ENCODE results near the gene TET2. TPM values are rescaled to one million over a fixed set of nuclear protein-coding genes. Genes with fewer than 3 reads are reported as not detected.
A peak's percentile ranks its signal among the peaks of the same experiment; 100 is the strongest.

Gene TET2
- polyA plus RNA-seq, 1 donor from 2014 or later = 32.8 TPM

DNA sequence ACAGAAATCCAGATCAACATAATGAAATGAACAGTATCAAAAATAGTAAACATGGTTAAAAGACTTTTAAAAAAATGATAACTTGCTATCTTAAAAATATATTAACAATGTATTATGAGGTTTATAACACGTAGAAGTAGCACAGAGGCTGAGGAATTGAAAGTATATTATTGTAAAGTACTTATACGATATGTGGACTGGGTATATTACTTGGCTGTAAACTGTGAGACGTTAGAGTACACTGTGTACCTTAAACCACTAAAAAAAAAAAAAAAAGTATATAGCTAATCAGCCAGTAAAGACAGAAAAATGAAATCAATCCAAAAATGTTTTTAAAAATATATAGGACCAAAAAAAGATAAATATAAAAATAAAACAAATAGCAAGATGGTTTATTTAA is 120.6 kb downstream of the TET2 start:
- Mint-ChIP-seq H3K9me3 (peaks cover 0 to 5% (median 0%) of the 10 kb centered on the region in 3 donors), H3K27me3 (no peaks in the 10 kb centered on the region), H3K27ac (peak overlapping the region in 1 of 3 donors; percentile 80), H3K4me3 (no peak overlapping the region), H3K36me3 (peaks cover 27% of the 10 kb centered on the region), H3K4me1 (peaks cover 8 to 13% (median 12%) of the 10 kb centered on the region in 3 donors)

- H3K36me3 Mint-ChIP-seq = peaks cover 31% of the 10 kb centered on the region
- peak overlapping the region in 1 of 3 donors; percentile 9 for H3K27ac Mint-ChIP-seq
- H3K4me3 Mint-ChIP-seq = no peak overlapping the region
- peaks cover 0 to 5% (median 3%) of the 10 kb centered on the region in 3 donors for H3K9me3 Mint-ChIP-seq
- peaks cover 0 to 8% (median 4%) of the 10 kb centered on the region in 3 donors for H3K4me1 Mint-ChIP-seq
- H3K27me3 Mint-ChIP-seq = no peaks in the 10 kb centered on the region
These were observed 125.3 kb downstream of the TET2 start for GRCh38 chr4:105272002-105272401.

- H3K4me1 Mint-ChIP-seq = peaks cover 0 to 8% (median 4%) of the 10 kb centered on the region in 3 donors
- H3K9me3 Mint-ChIP-seq = peaks cover 0 to 5% (median 3%) of the 10 kb centered on the region in 3 donors
- H3K27ac Mint-ChIP-seq = peak overlapping the region in 1 of 3 donors; percentile 55
- no peak overlapping the region for H3K4me3 Mint-ChIP-seq
- peaks cover 30% of the 10 kb centered on the region for H3K36me3 Mint-ChIP-seq
- H3K27me3 Mint-ChIP-seq = no peaks in the 10 kb centered on the region
These were observed 126.6 kb downstream of the TET2 start for GRCh38 chr4:105273230-105273629.

GRCh38 chr4:105274090-105274489 is 127.4 kb downstream of the TET2 start:
- Mint-ChIP-seq H3K9me3 (peaks cover 0 to 5% (median 3%) of the 10 kb centered on the region in 3 donors), H3K27ac (peak overlapping the region in 2 of 3 donors; percentile 21 to 54), H3K4me3 (no peak overlapping the region), H3K27me3 (no peaks in the 10 kb centered on the region), H3K4me1 (peaks cover under 1 to 10% (median 4%) of the 10 kb centered on the region in 3 donors), H3K36me3 (peaks cover 28% of the 10 kb centered on the region)

DNA sequence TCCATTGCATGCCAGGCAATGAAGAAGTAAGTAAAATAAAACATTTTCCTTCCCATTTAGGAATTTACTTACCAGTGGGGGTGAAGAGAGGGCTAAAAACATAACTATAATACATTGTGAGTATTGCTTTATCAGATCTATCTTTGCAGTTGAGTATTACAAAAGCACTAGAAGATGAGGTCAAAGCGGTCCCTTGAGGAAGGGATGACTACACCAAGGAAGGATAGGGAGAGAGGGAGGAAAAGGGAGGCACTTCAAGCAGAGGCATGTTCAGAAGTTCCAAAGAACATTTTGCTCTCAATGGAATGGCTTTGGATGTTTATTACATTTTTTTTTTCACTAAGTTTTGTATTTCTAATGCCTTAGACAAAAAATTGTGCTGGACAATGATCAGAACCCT is 127.8 kb downstream of the TET2 start:
- no peaks in the 10 kb centered on the region for H3K27me3 Mint-ChIP-seq
- peaks cover 2 to 10% (median 4%) of the 10 kb centered on the region in 3 donors for H3K4me1 Mint-ChIP-seq
- H3K27ac Mint-ChIP-seq = no peak overlapping the region
- no peak overlapping the region for H3K4me3 Mint-ChIP-seq
- peaks cover 0 to 5% (median 2%) of the 10 kb centered on the region in 3 donors for H3K9me3 Mint-ChIP-seq
- H3K36me3 Mint-ChIP-seq = peaks cover 26% of the 10 kb centered on the region

DNA sequence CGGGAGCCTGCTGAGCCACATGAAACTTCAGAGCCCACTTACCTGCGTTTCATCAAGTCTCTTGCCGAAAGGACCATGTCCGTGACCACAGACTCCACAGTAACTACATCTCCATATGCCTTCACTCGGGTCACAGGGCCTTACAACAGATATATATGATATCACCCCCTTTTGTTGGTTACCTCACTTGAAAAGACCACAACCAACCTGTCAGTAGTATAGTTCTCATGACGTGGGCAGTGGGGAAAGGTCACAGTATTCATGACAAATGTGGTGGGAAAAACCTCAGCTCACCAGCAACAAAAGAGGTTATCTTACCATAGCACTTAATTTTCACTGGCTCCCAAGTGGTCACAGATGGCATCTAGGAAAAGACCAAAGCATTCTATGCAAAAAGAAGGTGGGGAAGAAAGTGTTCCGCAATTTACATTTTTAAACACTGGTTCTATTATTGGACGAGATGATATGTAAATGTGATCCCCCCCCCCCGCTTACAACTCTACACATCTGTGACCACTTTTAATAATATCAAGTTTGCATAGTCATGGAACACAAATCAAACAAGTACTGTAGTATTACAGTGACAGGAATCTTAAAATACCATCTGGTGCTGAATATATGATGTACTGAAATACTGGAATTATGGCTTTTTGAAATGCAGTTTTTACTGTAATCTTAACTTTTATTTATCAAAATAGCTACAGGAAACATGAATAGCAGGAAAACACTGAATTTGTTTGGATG is 129.9 kb downstream of the TET2 start:
- H3K9me3 Mint-ChIP-seq = peaks cover 0 to 5% (median 0%) of the 10 kb centered on the region in 3 donors
- H3K27me3 Mint-ChIP-seq = no peaks in the 10 kb centered on the region
- H3K27ac Mint-ChIP-seq = peak overlapping the region in 1 of 3 donors; percentile 18
- H3K36me3 Mint-ChIP-seq = peaks cover 21% of the 10 kb centered on the region
- peaks cover 2 to 12% (median 4%) of the 10 kb centered on the region in 3 donors for H3K4me1 Mint-ChIP-seq
- no peak overlapping the region for H3K4me3 Mint-ChIP-seq

DNA sequence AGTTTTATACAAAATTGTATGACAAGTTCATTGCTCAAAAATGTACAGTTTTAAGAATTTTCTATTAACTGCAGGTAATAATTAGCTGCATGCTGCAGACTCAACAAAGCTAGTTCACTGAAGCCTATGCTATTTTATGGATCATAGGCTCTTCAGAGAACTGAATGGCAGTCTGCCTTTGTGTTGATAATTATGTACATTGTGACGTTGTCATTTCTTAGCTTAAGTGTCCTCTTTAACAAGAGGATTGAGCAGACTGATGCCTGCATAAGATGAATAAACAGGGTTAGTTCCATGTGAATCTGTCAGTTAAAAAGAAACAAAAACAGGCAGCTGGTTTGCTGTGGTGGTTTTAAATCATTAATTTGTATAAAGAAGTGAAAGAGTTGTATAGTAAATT is 131.0 kb downstream of the TET2 start:
- peaks cover 2 to 12% (median 4%) of the 10 kb centered on the region in 3 donors for H3K4me1 Mint-ChIP-seq
- no peak overlapping the region for H3K27ac Mint-ChIP-seq
- peaks cover 0 to 5% (median 0%) of the 10 kb centered on the region in 3 donors for H3K9me3 Mint-ChIP-seq
- H3K4me3 Mint-ChIP-seq = no peak overlapping the region
- H3K27me3 Mint-ChIP-seq = no peaks in the 10 kb centered on the region
- H3K36me3 Mint-ChIP-seq = peaks cover 19% of the 10 kb centered on the region

DNA sequence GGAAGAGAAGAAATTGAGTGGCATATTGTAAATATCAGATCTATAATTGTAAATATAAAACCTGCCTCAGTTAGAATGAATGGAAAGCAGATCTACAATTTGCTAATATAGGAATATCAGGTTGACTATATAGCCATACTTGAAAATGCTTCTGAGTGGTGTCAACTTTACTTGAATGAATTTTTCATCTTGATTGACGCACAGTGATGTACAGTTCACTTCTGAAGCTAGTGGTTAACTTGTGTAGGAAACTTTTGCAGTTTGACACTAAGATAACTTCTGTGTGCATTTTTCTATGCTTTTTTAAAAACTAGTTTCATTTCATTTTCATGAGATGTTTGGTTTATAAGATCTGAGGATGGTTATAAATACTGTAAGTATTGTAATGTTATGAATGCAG is 132.6 kb downstream of the TET2 start:
- Mint-ChIP-seq H3K36me3 (peaks cover 19% of the 10 kb centered on the region), H3K27me3 (no peaks in the 10 kb centered on the region), H3K27ac (peak overlapping the region in 2 of 3 donors; percentile 22 to 81), H3K4me1 (peaks cover 2 to 12% (median 4%) of the 10 kb centered on the region in 3 donors), H3K9me3 (peaks cover 0 to 5% (median 1%) of the 10 kb centered on the region in 3 donors), H3K4me3 (no peak overlapping the region)

- peaks cover 0 to 2% (median 0%) of the 10 kb centered on the region in 3 donors for H3K9me3 Mint-ChIP-seq
- H3K27me3 Mint-ChIP-seq = no peaks in the 10 kb centered on the region
- peaks cover 2 to 12% (median 4%) of the 10 kb centered on the region in 3 donors for H3K4me1 Mint-ChIP-seq
- H3K4me3 Mint-ChIP-seq = no peak overlapping the region
- peak overlapping the region in 1 of 3 donors; percentile 39 for H3K27ac Mint-ChIP-seq
- peaks cover 12% of the 10 kb centered on the region for H3K36me3 Mint-ChIP-seq
These were observed 133.9 kb downstream of the TET2 start for GRCh38 chr4:105280338-105281123.

DNA sequence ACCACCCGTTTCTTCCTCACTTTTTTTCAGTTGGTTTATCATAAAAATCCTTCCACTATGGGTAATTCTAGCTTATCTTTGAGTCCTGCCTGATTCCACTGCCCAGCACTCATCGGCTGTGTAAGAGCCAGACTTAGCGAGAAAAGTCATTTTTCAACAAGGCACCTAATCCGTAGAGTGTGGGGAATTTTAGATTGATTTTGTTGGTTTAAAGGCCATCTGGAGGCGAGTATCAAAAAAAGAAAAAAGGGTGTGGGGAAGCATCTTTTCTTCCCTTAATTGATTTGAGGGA is 134.4 kb downstream of the TET2 start:
- Mint-ChIP-seq H3K36me3 (peaks cover 8% of the 10 kb centered on the region), H3K27me3 (no peaks in the 10 kb centered on the region), H3K27ac (no peak overlapping the region), H3K4me3 (no peak overlapping the region), H3K4me1 (peaks cover 2 to 11% (median 4%) of the 10 kb centered on the region in 3 donors), H3K9me3 (peaks cover 0 to 2% (median 0%) of the 10 kb centered on the region in 3 donors)

DNA sequence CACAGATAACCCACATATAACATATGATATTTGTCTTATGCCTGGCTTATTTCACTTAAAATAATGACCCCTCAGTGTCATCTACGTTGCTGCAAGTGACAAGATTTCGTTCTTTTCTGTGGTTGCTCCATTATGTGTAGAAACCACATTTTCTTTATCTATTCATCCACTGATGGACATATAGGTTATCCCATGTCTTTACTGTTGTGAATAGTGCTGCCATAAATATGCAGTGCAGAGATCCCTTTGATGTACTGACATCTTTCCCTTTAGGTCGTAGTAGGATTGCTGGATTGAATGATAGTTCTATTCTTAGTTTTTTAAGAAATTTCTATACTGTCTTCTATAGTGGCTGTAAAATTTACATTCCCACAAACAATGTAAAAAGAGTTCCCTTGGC is 135.8 kb downstream of the TET2 start:
- H3K27ac Mint-ChIP-seq = no peak overlapping the region
- H3K36me3 Mint-ChIP-seq = peaks cover 3% of the 10 kb centered on the region
- peaks cover 0 to 4% (median 2%) of the 10 kb centered on the region in 3 donors for H3K4me1 Mint-ChIP-seq
- peaks cover 0 to 4% (median 2%) of the 10 kb centered on the region in 3 donors for H3K9me3 Mint-ChIP-seq
- H3K27me3 Mint-ChIP-seq = no peaks in the 10 kb centered on the region
- no peak overlapping the region for H3K4me3 Mint-ChIP-seq

- Mint-ChIP-seq H3K4me3 (no peak overlapping the region), H3K27me3 (no peaks in the 10 kb centered on the region), H3K27ac (no peak overlapping the region), H3K9me3 (peaks cover 0 to 10% (median 6%) of the 10 kb centered on the region in 3 donors), H3K4me1 (peaks cover 0 to 4% (median 2%) of the 10 kb centered on the region in 3 donors), H3K36me3 (peaks cover 3% of the 10 kb centered on the region)
These were observed 136.8 kb downstream of the TET2 start for GRCh38 chr4:105283501-105283900.

DNA sequence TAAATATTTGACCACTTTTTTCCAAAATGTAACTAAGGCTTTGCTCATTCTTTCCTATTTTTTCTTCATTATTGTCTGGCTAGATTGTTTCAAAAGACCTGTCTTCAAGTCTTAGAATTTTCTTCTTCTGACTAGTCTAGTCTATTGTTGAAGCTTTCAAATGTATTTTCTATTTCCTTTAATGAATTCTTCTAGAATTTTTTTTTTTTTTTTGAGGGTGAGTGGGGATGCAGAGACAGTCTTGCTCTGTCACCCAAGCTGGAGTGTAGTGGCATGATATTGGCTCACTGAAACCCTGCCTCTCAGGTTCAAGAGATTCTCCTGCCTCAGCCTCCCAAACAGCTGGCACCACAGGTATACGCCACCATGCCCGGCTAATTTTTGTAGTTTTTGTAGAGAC is 141.4 kb downstream of the TET2 start:
- Mint-ChIP-seq H3K4me3 (no peak overlapping the region), H3K27ac (no peak overlapping the region), H3K9me3 (peaks cover 0 to 16% (median 14%) of the 10 kb centered on the region in 3 donors), H3K27me3 (no peaks in the 10 kb centered on the region), H3K36me3 (peaks cover 5% of the 10 kb centered on the region), H3K4me1 (peaks cover 0 to 2% (median 0%) of the 10 kb centered on the region in 3 donors)

DNA sequence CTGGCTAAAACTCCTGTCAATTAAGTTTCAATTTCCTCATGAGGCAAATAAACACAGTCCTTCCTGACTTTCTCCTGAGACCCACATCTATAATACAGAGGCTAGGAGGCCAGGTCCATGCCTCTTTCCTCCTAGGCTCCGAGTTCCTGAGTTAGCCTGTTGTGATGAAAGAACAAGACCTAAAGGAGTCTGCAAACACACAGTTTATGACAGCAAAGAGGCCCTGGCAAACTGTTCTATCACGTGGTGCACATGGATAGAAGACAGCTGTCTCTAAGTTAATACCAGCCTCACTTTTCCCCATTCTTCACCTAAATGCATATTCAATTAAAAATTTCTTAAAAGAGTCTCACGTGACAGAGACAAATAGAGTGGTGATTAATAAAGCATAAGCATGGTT is 145.2 kb downstream of the TET2 start:
- Mint-ChIP-seq H3K27ac (no peak overlapping the region), H3K4me3 (no peak overlapping the region), H3K27me3 (no peaks in the 10 kb centered on the region), H3K4me1 (peaks cover 0 to 3% (median 2%) of the 10 kb centered on the region in 3 donors), H3K9me3 (peaks cover 0 to 16% (median 13%) of the 10 kb centered on the region in 3 donors), H3K36me3 (peaks cover 2% of the 10 kb centered on the region)

GRCh38 chr4:105293360-105293759 is 146.7 kb downstream of the TET2 start:
- Mint-ChIP-seq H3K4me1 (peaks cover 0 to 3% (median 2%) of the 10 kb centered on the region in 3 donors), H3K4me3 (no peak overlapping the region), H3K27me3 (no peaks in the 10 kb centered on the region), H3K27ac (no peak overlapping the region), H3K36me3 (peaks cover 5% of the 10 kb centered on the region), H3K9me3 (peaks cover 2 to 11% (median 9%) of the 10 kb centered on the region in 3 donors)
